Measurements from ENCODE around the gene MRPS35.

DNA sequence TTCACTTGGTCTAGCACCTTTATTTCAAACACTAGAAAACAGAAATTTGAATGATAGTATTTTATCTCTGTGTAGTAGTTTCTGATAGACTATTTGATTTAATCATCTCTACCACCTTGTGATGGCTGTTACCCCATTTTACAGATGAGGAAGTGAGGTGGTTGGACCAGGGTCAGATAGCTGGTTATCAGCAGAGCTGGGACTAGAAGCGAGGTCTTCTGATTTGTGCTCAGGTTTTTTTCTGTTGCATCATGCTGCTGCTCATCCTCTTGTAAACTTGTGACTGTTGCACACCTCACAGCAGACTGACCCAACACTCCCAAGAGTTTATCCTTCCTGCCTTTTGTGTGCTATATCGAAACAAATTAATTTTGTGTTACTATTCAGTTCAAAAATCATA lies 79.5 kb downstream of the MRPS35 start:
- TF ChIP-seq CTCF (conservative IDR thresholded peaks at IDR 0.05; ENCODE audit: low read length) (no peak), EZH2phosphoT487 (IDR thresholded peaks at IDR 0.05; ENCODE audit: borderline replicate concordance, low read depth, low read length) (no peak)

Data from OCI-LY7 (cell line).